AG04449 (cell line): Measurements from ENCODE around the gene TINAGL1.

Experiments used
- CTCF ChIA-PET: fragments of 350-600 bp; formaldehyde crosslinking; extraction: SDS; loops from one replicate; lab custom pipeline; 2021; ENCODE audit warnings: antibody characterized with exemption; lab: Yijun Ruan, JAX
- POLR2A ChIA-PET: fragments of 400-600, 350-600 bp; formaldehyde crosslinking; extraction: SDS; loops from one replicate; lab custom pipeline; 2020; ENCODE audit warnings: antibody characterized with exemption, inconsistent platforms; lab: Yijun Ruan, JAX
- DNase-seq: peaks from one replicate; pipeline ENCODE4 v3.0.0-alpha.2; 2010; ENCODE audit warnings: low read depth, low spot score
- H3K4me3 ChIP-seq: 2 replicates; pipeline ENCODE4 v1.5.1; 2011; ENCODE audit warnings: low read depth, mild to moderate bottlenecking, control low read depth, low read length
- CTCF ChIP-seq: IDR thresholded peaks from one replicate; pipeline ENCODE4 v1.5.1; 2011; ENCODE audit warnings: mild to moderate bottlenecking, moderate library complexity, low read length, control low read depth, inconsistent platforms; ENCODE audit not compliant: insufficient read depth; ENCODE audit errors: missing control alignments

The TINAGL1 gene

GRCh38 chr1:31617916-31618746 lies 41.8 kb downstream of the TINAGL1 start:
- POLR2A ChIA-PET = no interaction called here

GRCh38 chr1:31618916-31619846 lies 42.9 kb downstream of the TINAGL1 start:
- ChIA-PET CTCF (interaction anchor here (0.7 to 5.2 kb wide), 21 partner anchors 9 to 436 kb away, joined by 3 to 58 read pairs (median 5); partner anchors contain the start of gene COL16A1), POLR2A (no interaction called here)
- no peak for TF ChIP-seq CTCF
- no peak for DNase-seq
- H3K4me3 ChIP-seq = no peak overlapping the region

More at GRCh38 chr1:31617916-31618746, 41.8 kb downstream of the TINAGL1 start:
- TF ChIP-seq CTCF = peak; percentile 87
- DNase-seq = no peak
- H3K4me3 ChIP-seq = peak overlapping the region; percentile 54
- CTCF ChIA-PET = interaction anchor here (0.7 to 5.2 kb wide), 25 partner anchors 8 to 435 kb away, joined by 3 to 58 read pairs (median 4); partner anchors contain the start of gene COL16A1

- no peak for TF ChIP-seq CTCF
- ChIA-PET POLR2A (no interaction called here), CTCF (interaction anchor here (1.1 to 5.2 kb wide), 3 partner anchors 11 to 56 kb away, joined by 3 to 52 read pairs (median 4); no protein-coding TSS in a partner anchor)
- no peak overlapping the region for H3K4me3 ChIP-seq
- DNase-seq = no peak
These were observed 44.5 kb downstream of the TINAGL1 start for GRCh38 chr1:31620631-31621497.

GRCh38 chr1:31621498-31621820 lies 45.1 kb downstream of the TINAGL1 start:
- POLR2A ChIA-PET = no interaction called here
- TF ChIP-seq CTCF = no peak
- CTCF ChIA-PET = interaction anchor here (1.1 to 5.2 kb wide), 3 partner anchors 11 to 56 kb away, joined by 3 to 52 read pairs (median 4); no protein-coding TSS in a partner anchor
- H3K4me3 ChIP-seq = no peak overlapping the region
- DNase-seq = no peak

GRCh38 chr1:31621847-31622730 lies 45.8 kb downstream of the TINAGL1 start:
- POLR2A ChIA-PET = no interaction called here
- DNase-seq = no peak
- no peak overlapping the region for H3K4me3 ChIP-seq
- no peak for TF ChIP-seq CTCF
- CTCF ChIA-PET = interaction anchor here (1.1 to 1.2 kb wide), 2 partner anchors 10 to 12 kb away, joined by 4 read pairs; no protein-coding TSS in a partner anchor
